Neural cell (in vitro differentiated cells): Measurements from ENCODE around the gene UROC1.

Source experiments
- SMC3 ChIP-seq: fragments of 450-650 bp; conservative IDR thresholded peaks from 2 replicates; pipeline ENCODE4 v1.6.1; 2014; ENCODE audit warnings: antibody characterized with exemption, mild to moderate bottlenecking, moderate library complexity; ENCODE audit not compliant: poor library complexity
- TF ChIP-seq, protein P1 (sequence below): fragments of 450-650 bp; IDR thresholded peaks from 2 replicates; pipeline ENCODE4 v1.5.1; 2014; ENCODE audit warnings: antibody characterized with exemption, mild to moderate bottlenecking, moderate library complexity; ENCODE audit not compliant: poor library complexity, severe bottlenecking

DNA sequence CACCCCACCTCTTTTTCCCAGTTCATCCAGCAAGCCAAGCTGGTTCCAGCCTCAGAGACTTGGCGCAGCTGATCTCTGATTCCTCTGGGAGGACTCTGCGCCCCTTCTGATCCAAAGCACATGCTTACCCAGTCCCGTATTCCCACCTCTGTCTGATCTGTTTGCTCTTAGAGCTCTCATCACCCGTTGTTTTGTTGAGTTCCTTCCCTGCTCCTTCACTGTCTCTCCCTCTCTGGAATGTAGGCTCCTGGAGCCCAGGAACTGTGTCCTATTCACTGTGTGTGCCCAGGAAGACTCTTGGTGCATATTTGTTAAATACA lies 40.6 kb downstream of the UROC1 start:
- TF ChIP-seq, protein P1, sequence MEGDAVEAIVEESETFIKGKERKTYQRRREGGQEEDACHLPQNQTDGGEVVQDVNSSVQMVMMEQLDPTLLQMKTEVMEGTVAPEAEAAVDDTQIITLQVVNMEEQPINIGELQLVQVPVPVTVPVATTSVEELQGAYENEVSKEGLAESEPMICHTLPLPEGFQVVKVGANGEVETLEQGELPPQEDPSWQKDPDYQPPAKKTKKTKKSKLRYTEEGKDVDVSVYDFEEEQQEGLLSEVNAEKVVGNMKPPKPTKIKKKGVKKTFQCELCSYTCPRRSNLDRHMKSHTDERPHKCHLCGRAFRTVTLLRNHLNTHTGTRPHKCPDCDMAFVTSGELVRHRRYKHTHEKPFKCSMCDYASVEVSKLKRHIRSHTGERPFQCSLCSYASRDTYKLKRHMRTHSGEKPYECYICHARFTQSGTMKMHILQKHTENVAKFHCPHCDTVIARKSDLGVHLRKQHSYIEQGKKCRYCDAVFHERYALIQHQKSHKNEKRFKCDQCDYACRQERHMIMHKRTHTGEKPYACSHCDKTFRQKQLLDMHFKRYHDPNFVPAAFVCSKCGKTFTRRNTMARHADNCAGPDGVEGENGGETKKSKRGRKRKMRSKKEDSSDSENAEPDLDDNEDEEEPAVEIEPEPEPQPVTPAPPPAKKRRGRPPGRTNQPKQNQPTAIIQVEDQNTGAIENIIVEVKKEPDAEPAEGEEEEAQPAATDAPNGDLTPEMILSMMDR = no peak
- TF ChIP-seq SMC3 = no peak
